ENCODE results near the gene PRDM2.

Gene PRDM2

GRCh38 chr1:13867603-13868002, 167.6 kb downstream of the PRDM2 start:
- Histone ChIP-seq H3K9me2 (replicated peaks; ENCODE audit: insufficient read depth, low read length) (no peaks in the 10 kb centered on the region), H3K4me2 (ENCODE audit: low read depth, low read length) (no peak overlapping the region), H2AFZ (ENCODE audit: low read length) (no peak overlapping the region), H3K4me1 (ENCODE audit: low read length) (no peaks in the 10 kb centered on the region), H4K20me1 (ENCODE audit: insufficient read depth, low read length) (no peaks in the 10 kb centered on the region), H3K27ac (ENCODE audit: low read length) (no peak overlapping the region), H3K36me3 (replicated peaks; ENCODE audit: insufficient read depth, low read length) (no peaks in the 10 kb centered on the region), H3K27me3 (replicated peaks; ENCODE audit: insufficient read depth, low read length) (no peaks in the 10 kb centered on the region), H3F3A (ENCODE audit: insufficient read depth, low read length) (no peaks in the 10 kb centered on the region), H3K79me2 (ENCODE audit: low read length) (no peaks in the 10 kb centered on the region), H3K4me3 (ENCODE audit: low read length) (no peak overlapping the region), H3K9ac (ENCODE audit: low read length) (no peak overlapping the region), H3K9me3 (replicated peaks; ENCODE audit: insufficient read depth, low read length) (no peaks in the 10 kb centered on the region)
- TF ChIP-seq, protein P1, sequence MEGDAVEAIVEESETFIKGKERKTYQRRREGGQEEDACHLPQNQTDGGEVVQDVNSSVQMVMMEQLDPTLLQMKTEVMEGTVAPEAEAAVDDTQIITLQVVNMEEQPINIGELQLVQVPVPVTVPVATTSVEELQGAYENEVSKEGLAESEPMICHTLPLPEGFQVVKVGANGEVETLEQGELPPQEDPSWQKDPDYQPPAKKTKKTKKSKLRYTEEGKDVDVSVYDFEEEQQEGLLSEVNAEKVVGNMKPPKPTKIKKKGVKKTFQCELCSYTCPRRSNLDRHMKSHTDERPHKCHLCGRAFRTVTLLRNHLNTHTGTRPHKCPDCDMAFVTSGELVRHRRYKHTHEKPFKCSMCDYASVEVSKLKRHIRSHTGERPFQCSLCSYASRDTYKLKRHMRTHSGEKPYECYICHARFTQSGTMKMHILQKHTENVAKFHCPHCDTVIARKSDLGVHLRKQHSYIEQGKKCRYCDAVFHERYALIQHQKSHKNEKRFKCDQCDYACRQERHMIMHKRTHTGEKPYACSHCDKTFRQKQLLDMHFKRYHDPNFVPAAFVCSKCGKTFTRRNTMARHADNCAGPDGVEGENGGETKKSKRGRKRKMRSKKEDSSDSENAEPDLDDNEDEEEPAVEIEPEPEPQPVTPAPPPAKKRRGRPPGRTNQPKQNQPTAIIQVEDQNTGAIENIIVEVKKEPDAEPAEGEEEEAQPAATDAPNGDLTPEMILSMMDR (IDR thresholded peaks at IDR 0.05; ENCODE audit: low read length), result no peak
- TF ChIP-seq EZH2 (optimal IDR thresholded peaks at IDR 0.05; ENCODE audit: low read depth, low read length) (no peak), EZH2phosphoT487 (IDR thresholded peaks at IDR 0.05; ENCODE audit: low read length) (no peak)
- no peak for DNase-seq

GRCh38 chr1:13869172-13869797, 169.3 kb downstream of the PRDM2 start:
- Histone ChIP-seq H3K9me2 (replicated peaks; ENCODE audit: insufficient read depth, low read length) (no peaks in the 10 kb centered on the region), H3K36me3 (replicated peaks; ENCODE audit: insufficient read depth, low read length) (no peaks in the 10 kb centered on the region), H4K20me1 (ENCODE audit: insufficient read depth, low read length) (no peaks in the 10 kb centered on the region), H3K9ac (ENCODE audit: low read length) (no peak overlapping the region), H3K27ac (ENCODE audit: low read length) (no peak overlapping the region), H3K4me3 (ENCODE audit: low read length) (no peak overlapping the region), H3K79me2 (ENCODE audit: low read length) (no peaks in the 10 kb centered on the region), H3K27me3 (replicated peaks; ENCODE audit: insufficient read depth, low read length) (no peaks in the 10 kb centered on the region), H2AFZ (ENCODE audit: low read length) (no peak overlapping the region), H3K4me2 (ENCODE audit: low read depth, low read length) (no peak overlapping the region), H3F3A (ENCODE audit: insufficient read depth, low read length) (no peaks in the 10 kb centered on the region), H3K4me1 (ENCODE audit: low read length) (no peaks in the 10 kb centered on the region), H3K9me3 (replicated peaks; ENCODE audit: insufficient read depth, low read length) (no peaks in the 10 kb centered on the region)
- TF ChIP-seq, protein P1 (IDR thresholded peaks at IDR 0.05; ENCODE audit: low read length), result no peak
- TF ChIP-seq EZH2phosphoT487 (IDR thresholded peaks at IDR 0.05; ENCODE audit: low read length) (no peak), EZH2 (optimal IDR thresholded peaks at IDR 0.05; ENCODE audit: low read depth, low read length) (no peak)
- DNase-seq, result no peak

GRCh38 chr1:13871413-13871812, 171.4 kb downstream of the PRDM2 start:
- H3K79me2 ChIP-seq (ENCODE audit: low read length), result no peaks in the 10 kb centered on the region
- H3K9me3 ChIP-seq (replicated peaks; ENCODE audit: insufficient read depth, low read length), result no peaks in the 10 kb centered on the region
- H3K4me3 ChIP-seq (ENCODE audit: low read length), result no peak overlapping the region
- H3K36me3 ChIP-seq (replicated peaks; ENCODE audit: insufficient read depth, low read length), result no peaks in the 10 kb centered on the region
- H3K4me1 ChIP-seq (ENCODE audit: low read length), result no peaks in the 10 kb centered on the region
- no peaks in the 10 kb centered on the region for H3K27me3 ChIP-seq (replicated peaks; ENCODE audit: insufficient read depth, low read length)
- no peak overlapping the region for H2AFZ ChIP-seq (ENCODE audit: low read length)
- TF ChIP-seq, protein P1 (IDR thresholded peaks at IDR 0.05; ENCODE audit: low read length), result no peak
- TF ChIP-seq EZH2 (optimal IDR thresholded peaks at IDR 0.05; ENCODE audit: low read depth, low read length), result no peak
- TF ChIP-seq EZH2phosphoT487 (IDR thresholded peaks at IDR 0.05; ENCODE audit: low read length), result no peak
- no peak overlapping the region for H3K4me2 ChIP-seq (ENCODE audit: low read depth, low read length)
- H3K9ac ChIP-seq (ENCODE audit: low read length), result no peak overlapping the region
- no peak for DNase-seq
- H3K27ac ChIP-seq (ENCODE audit: low read length), result no peak overlapping the region
- no peaks in the 10 kb centered on the region for H3F3A ChIP-seq (ENCODE audit: insufficient read depth, low read length)
- H3K9me2 ChIP-seq (replicated peaks; ENCODE audit: insufficient read depth, low read length), result no peaks in the 10 kb centered on the region
- no peaks in the 10 kb centered on the region for H4K20me1 ChIP-seq (ENCODE audit: insufficient read depth, low read length)
